GM18499 (cell line): ENCODE results near the gene DRG2.

ENCODE experiments used
- ATAC-seq: cut with Tn5 transposase; IDR thresholded peaks from one replicate; pipeline ENCODE4 v1.9.1; 2021; ENCODE audit warnings: moderate number of reproducible peaks; ENCODE audit not compliant: insufficient read depth, unreplicated experiment

Gene DRG2

GRCh38 chr17:18074566-18075272 lies 13.0 kb upstream of the DRG2 start:
- ATAC-seq = no peak

- no peak for ATAC-seq
Measured at GRCh38 chr17:18076936-18077335, 10.8 kb upstream of the DRG2 start.

GRCh38 chr17:18079543-18079942 lies 8.2 kb upstream of the DRG2 start:
- ATAC-seq = no peak

- no peak for ATAC-seq
Measured at GRCh38 chr17:18084256-18084655, 3.5 kb upstream of the DRG2 start.

GRCh38 chr17:18089613-18090012 lies 1.9 kb downstream of the DRG2 start:
- no peak for ATAC-seq

GRCh38 chr17:18093616-18094408 lies 6.1 kb downstream of the DRG2 start:
- ATAC-seq = no peak

- no peak for ATAC-seq
Measured at GRCh38 chr17:18094409-18094807, 6.7 kb downstream of the DRG2 start.

GRCh38 chr17:18099516-18099915 lies 11.8 kb downstream of the DRG2 start:
- ATAC-seq = no peak

GRCh38 chr17:18100616-18101015 lies 12.9 kb downstream of the DRG2 start:
- ATAC-seq = no peak

- no peak for ATAC-seq
Measured at GRCh38 chr17:18101828-18102227, 14.1 kb downstream of the DRG2 start.

GRCh38 chr17:18102640-18103039 lies 14.9 kb downstream of the DRG2 start:
- no peak for ATAC-seq

- no peak for ATAC-seq
Measured at GRCh38 chr17:18105027-18105426, 17.3 kb downstream of the DRG2 start.

- ATAC-seq = no peak
Measured at GRCh38 chr17:18105595-18105994, 17.8 kb downstream of the DRG2 start.

- ATAC-seq = no peak
Measured at GRCh38 chr17:18106211-18106610, 18.5 kb downstream of the DRG2 start.

GRCh38 chr17:18107061-18107790 lies 19.5 kb downstream of the DRG2 start:
- ATAC-seq = no peak

GRCh38 chr17:18107971-18108370 lies 20.2 kb downstream of the DRG2 start:
- ATAC-seq = no peak

GRCh38 chr17:18108401-18109312 lies 20.9 kb downstream of the DRG2 start, which contains the start of gene MYO15A:
TSS of gene MYO15A (plus strand) at chr17:18108756. CDS start at chr17:18118801, 10,045 bp downstream.
- ATAC-seq = no peak

GRCh38 chr17:18109935-18110485 lies 22.3 kb downstream of the DRG2 start:
- no peak for ATAC-seq

- no peak for ATAC-seq
Measured at GRCh38 chr17:18110636-18111145, 22.9 kb downstream of the DRG2 start.
